ENCODE measurements around the gene IRF3.

Gene IRF3

DNA sequence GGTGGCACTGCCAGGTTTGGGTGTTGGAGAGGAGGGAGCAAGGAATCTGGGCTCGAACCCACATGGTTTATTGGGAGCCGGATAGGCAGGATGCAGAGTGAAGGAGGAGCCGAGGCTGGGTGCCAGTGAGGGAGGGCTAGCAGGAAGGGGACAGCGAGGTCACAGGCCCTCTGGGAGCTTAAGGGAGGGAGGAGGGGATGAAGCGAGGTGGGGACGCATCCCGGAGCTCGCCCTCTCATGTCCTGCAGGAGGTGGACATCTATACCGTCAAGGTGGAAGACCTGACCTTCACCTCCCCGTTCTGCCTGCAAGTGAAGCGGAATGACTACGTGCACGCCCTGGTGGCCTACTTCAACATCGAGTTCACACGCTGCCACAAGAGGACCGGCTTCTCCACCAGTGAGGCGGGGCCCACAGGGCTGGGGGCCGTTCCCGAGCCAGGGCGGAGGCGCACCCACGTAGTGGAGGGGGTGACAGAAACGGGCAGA lies 20.2 kb upstream of the IRF3 start:
- TF ChIP-seq EZH2phosphoT487 (conservative IDR thresholded peaks at IDR 0.05; ENCODE audit: low read length) = no peak
- TF ChIP-seq, protein P1, sequence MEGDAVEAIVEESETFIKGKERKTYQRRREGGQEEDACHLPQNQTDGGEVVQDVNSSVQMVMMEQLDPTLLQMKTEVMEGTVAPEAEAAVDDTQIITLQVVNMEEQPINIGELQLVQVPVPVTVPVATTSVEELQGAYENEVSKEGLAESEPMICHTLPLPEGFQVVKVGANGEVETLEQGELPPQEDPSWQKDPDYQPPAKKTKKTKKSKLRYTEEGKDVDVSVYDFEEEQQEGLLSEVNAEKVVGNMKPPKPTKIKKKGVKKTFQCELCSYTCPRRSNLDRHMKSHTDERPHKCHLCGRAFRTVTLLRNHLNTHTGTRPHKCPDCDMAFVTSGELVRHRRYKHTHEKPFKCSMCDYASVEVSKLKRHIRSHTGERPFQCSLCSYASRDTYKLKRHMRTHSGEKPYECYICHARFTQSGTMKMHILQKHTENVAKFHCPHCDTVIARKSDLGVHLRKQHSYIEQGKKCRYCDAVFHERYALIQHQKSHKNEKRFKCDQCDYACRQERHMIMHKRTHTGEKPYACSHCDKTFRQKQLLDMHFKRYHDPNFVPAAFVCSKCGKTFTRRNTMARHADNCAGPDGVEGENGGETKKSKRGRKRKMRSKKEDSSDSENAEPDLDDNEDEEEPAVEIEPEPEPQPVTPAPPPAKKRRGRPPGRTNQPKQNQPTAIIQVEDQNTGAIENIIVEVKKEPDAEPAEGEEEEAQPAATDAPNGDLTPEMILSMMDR (IDR thresholded peaks at IDR 0.05; ENCODE audit: insufficient read depth, low read length, poor library complexity, severe bottlenecking) = no peak
- H3K9me2 ChIP-seq (replicated peaks; ENCODE audit: insufficient read depth, low read length) = no peaks in the 10 kb centered on the region
- peaks cover 9% of the 10 kb centered on the region; the same call in 1 of the 2 replicates for H4K20me1 ChIP-seq (ENCODE audit: low read depth, low read length)
- H3F3A ChIP-seq (ENCODE audit: insufficient read depth) = peaks cover 17% of the 10 kb centered on the region; the same call in 1 of the 2 replicates
- no peak overlapping the region for H2AFZ ChIP-seq (ENCODE audit: low read depth, low read length, severe bottlenecking)
- H3K9ac ChIP-seq (ENCODE audit: low read length) = no peak overlapping the region
- no peak overlapping the region for H3K4me2 ChIP-seq (ENCODE audit: low read depth, low read length, poor library complexity, severe bottlenecking)
- H3K4me3 ChIP-seq (ENCODE audit: insufficient read depth, low read length, poor library complexity, severe bottlenecking) = no peak overlapping the region
- H3K36me3 ChIP-seq (ENCODE audit: low read length) = peaks cover 18% of the 10 kb centered on the region
- H3K9me3 ChIP-seq (ENCODE audit: insufficient read depth, low read length) = no peaks in the 10 kb centered on the region
- no peak overlapping the region for H3K27ac ChIP-seq (ENCODE audit: low read depth, low read length)
- H3K27me3 ChIP-seq (ENCODE audit: low read length) = no peaks in the 10 kb centered on the region
- H3K79me2 ChIP-seq (ENCODE audit: insufficient read depth, low read length) = peaks cover 13% of the 10 kb centered on the region

DNA sequence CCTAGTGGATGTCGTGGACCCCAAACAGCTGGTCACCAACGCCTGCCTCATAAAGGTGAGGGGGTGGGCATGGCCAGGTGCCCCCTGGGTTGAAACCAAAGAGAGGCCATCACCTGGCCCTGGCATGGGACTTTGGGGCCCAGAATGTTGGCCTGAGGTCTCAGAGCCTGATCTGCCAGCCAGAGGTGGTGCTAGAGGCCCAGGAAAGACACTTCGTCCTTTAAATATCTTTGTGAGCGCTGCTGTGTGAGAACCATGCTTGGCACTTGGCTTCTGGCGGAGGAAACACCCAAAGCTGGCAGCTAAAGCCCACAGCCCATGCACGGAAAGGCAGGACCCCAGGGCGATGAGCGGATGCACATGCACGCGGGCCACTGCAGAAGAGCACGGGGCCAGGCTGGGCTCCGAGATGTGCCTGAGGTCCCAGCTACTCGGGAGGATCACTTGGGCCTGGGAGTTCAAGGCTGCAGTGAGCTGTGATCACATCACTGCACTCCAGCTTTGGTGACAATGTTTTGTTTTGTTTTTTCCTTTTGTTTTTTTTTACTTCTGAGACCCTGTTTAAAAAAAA lies 19.4 kb upstream of the IRF3 start:
- peaks cover 10% of the 10 kb centered on the region; the same call in 1 of the 2 replicates for H4K20me1 ChIP-seq (ENCODE audit: low read depth, low read length)
- H3K36me3 ChIP-seq (ENCODE audit: low read length) = peaks cover 19% of the 10 kb centered on the region
- H3K9ac ChIP-seq (ENCODE audit: low read length) = no peak overlapping the region
- no peak overlapping the region for H2AFZ ChIP-seq (ENCODE audit: low read depth, low read length, severe bottlenecking)
- H3K9me2 ChIP-seq (replicated peaks; ENCODE audit: insufficient read depth, low read length) = no peaks in the 10 kb centered on the region
- H3K9me3 ChIP-seq (ENCODE audit: insufficient read depth, low read length) = no peaks in the 10 kb centered on the region
- no peak for TF ChIP-seq EZH2phosphoT487 (conservative IDR thresholded peaks at IDR 0.05; ENCODE audit: low read length)
- TF ChIP-seq, protein P1 (IDR thresholded peaks at IDR 0.05; ENCODE audit: insufficient read depth, low read length, poor library complexity, severe bottlenecking) = no peak
- no peak overlapping the region for H3K4me2 ChIP-seq (ENCODE audit: low read depth, low read length, poor library complexity, severe bottlenecking)
- peaks cover 11% of the 10 kb centered on the region for H3F3A ChIP-seq (ENCODE audit: insufficient read depth)
- H3K79me2 ChIP-seq (ENCODE audit: insufficient read depth, low read length) = peaks cover 20% of the 10 kb centered on the region
- H3K27me3 ChIP-seq (ENCODE audit: low read length) = no peaks in the 10 kb centered on the region
- no peak overlapping the region for H3K27ac ChIP-seq (ENCODE audit: low read depth, low read length)
- no peak overlapping the region for H3K4me3 ChIP-seq (ENCODE audit: insufficient read depth, low read length, poor library complexity, severe bottlenecking)

DNA sequence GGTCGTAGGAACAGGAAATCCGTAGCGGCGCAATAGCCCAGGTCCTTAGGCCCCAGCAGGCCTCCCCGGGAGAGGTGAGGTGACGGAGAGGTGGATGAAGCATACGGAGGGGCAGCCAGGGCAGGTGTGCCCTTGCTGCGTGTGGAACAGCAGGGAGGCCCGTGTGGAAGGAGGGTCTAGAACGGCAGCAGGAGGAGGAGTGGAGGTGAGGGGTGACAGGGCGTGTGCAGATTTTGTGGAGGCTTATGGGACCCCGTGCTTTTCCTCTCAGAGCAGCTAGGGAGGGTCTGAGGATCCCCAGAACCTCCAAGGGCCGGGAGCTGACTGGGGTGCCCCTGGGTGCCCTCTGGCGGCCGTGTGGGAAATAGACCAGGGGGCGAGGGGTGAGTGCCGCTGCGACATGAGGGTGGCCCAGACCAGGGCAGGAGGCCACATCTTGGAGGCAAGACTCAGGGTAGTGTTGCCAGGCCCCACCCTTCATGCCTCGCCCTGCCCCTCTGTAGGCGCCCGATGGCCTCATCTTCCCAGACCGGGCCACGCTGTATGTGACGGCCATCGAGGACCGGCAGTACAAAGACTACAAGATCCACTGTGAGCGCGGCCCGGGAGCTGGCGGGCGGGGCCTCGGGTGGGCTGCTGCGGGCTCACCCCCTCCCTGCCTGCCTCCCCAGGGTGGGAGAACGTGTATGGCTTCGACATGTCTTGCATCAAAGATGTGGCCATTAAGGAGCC lies 18.8 kb upstream of the IRF3 start:
- Histone ChIP-seq H3K9ac (ENCODE audit: low read length) (no peak overlapping the region), H4K20me1 (ENCODE audit: low read depth, low read length) (peaks cover 10% of the 10 kb centered on the region; the same call in 1 of the 2 replicates), H3K79me2 (ENCODE audit: insufficient read depth, low read length) (peaks cover 27% of the 10 kb centered on the region), H3K4me3 (ENCODE audit: insufficient read depth, low read length, poor library complexity, severe bottlenecking) (no peak overlapping the region), H3K27me3 (ENCODE audit: low read length) (no peaks in the 10 kb centered on the region), H3F3A (ENCODE audit: insufficient read depth) (peaks cover 11% of the 10 kb centered on the region), H3K4me2 (ENCODE audit: low read depth, low read length, poor library complexity, severe bottlenecking) (no peak overlapping the region), H3K9me3 (ENCODE audit: insufficient read depth, low read length) (no peaks in the 10 kb centered on the region), H3K36me3 (ENCODE audit: low read length) (peaks cover 19% of the 10 kb centered on the region), H2AFZ (ENCODE audit: low read depth, low read length, severe bottlenecking) (no peak overlapping the region), H3K27ac (ENCODE audit: low read depth, low read length) (no peak overlapping the region), H3K9me2 (replicated peaks; ENCODE audit: insufficient read depth, low read length) (no peaks in the 10 kb centered on the region)
- TF ChIP-seq EZH2phosphoT487 (conservative IDR thresholded peaks at IDR 0.05; ENCODE audit: low read length) = no peak
- TF ChIP-seq, protein P1 (IDR thresholded peaks at IDR 0.05; ENCODE audit: insufficient read depth, low read length, poor library complexity, severe bottlenecking) = peak; percentile 53
